Measurements from ENCODE around the gene CNKSR3. TPM values are rescaled to one million over a fixed set of nuclear protein-coding genes. Genes with fewer than 3 reads are reported as not detected.

The CNKSR3 gene
- total RNA-seq, 2 donors from 2014 or later = 9.3 to 13.2 TPM

GRCh38 chr6:154554491-154554890 is 44.0 kb upstream of the CNKSR3 start:
- Histone ChIP-seq H3K4me1 (peaks cover 4% of the 10 kb centered on the region), H3K4me3 (no peak overlapping the region), H3K27ac (peak overlapping the region; percentile 36 to 68 (median 56)), H3K36me3 (replicated peaks in 1 of 2; ENCODE audit: insufficient read depth in 1 of 2, low read depth in 2 of 2) (no peaks in the 10 kb centered on the region), H3K9me3 (no peaks in the 10 kb centered on the region), H3K27me3 (no peaks in the 10 kb centered on the region)
- no peak for DNase-seq
- no peak for TF ChIP-seq CTCF (IDR thresholded peaks at IDR 0.05)
- no peak for TF ChIP-seq POLR2A (IDR thresholded peaks at IDR 0.05)
- intact Hi-C loops (cut with DNase I) = no loop called here
- WGBS, 2 donors = 74 to 80% methylated on average over 6 of the region's 6 CpGs
- no peak for ATAC-seq

- TF ChIP-seq CTCF (IDR thresholded peaks at IDR 0.05) (no peak), POLR2A (IDR thresholded peaks at IDR 0.05) (no peak)
- DNase-seq (no peak), ATAC-seq (no peak)
- Histone ChIP-seq H3K4me1 (peaks cover 23% of the 10 kb centered on the region), H3K9me3 (no peaks in the 10 kb centered on the region), H3K36me3 (replicated peaks in 1 of 2; ENCODE audit: insufficient read depth in 1 of 2, low read depth in 2 of 2) (no peaks in the 10 kb centered on the region), H3K27me3 (no peaks in the 10 kb centered on the region), H3K4me3 (no peak overlapping the region), H3K27ac (no peak overlapping the region)
- intact Hi-C loops (cut with DNase I) = no loop called here
Observed at GRCh38 chr6:154550779-154551178, 40.3 kb upstream of the CNKSR3 start.

- no peaks in the 10 kb centered on the region for H3K27me3 ChIP-seq
- DNase-seq = no peak
- ATAC-seq = no peak
- H3K4me3 ChIP-seq = no peak overlapping the region
- TF ChIP-seq CTCF (IDR thresholded peaks at IDR 0.05) (no peak), POLR2A (IDR thresholded peaks at IDR 0.05) (no peak)
- intact Hi-C loops (cut with DNase I) = no loop called here
- H3K36me3 ChIP-seq (replicated peaks in 1 of 2; ENCODE audit: insufficient read depth in 1 of 2, low read depth in 2 of 2) = no peaks in the 10 kb centered on the region
- H3K9me3 ChIP-seq = no peaks in the 10 kb centered on the region
- peak overlapping the region in 2 of 4 donors; percentile 64 to 73 for H3K27ac ChIP-seq
- 96 to 98% methylated on average over 6 of the region's 6 CpGs for WGBS, 2 donors
- peaks cover 19% of the 10 kb centered on the region for H3K4me1 ChIP-seq
Observed at GRCh38 chr6:154549179-154549578, 38.7 kb upstream of the CNKSR3 start.

GRCh38 chr6:154548130-154548830 is 37.8 kb upstream of the CNKSR3 start:
- Histone ChIP-seq H3K36me3 (replicated peaks in 1 of 2; ENCODE audit: insufficient read depth in 1 of 2, low read depth in 2 of 2) (no peaks in the 10 kb centered on the region), H3K4me3 (no peak overlapping the region), H3K27ac (peak overlapping the region; percentile 2 to 73 (median 68)), H3K4me1 (peaks cover 19% of the 10 kb centered on the region), H3K9me3 (no peaks in the 10 kb centered on the region), H3K27me3 (no peaks in the 10 kb centered on the region)
- WGBS, 2 donors = 20 to 26% methylated on average over 8 of the region's 8 CpGs
- ATAC-seq (peak; percentile 80), DNase-seq (peak; percentile 41 to 72 (median 55))
- TF ChIP-seq CTCF (IDR thresholded peaks at IDR 0.05) = no peak
- TF ChIP-seq POLR2A (IDR thresholded peaks at IDR 0.05) = no peak
- intact Hi-C loops (cut with DNase I) = no loop called here

- intact Hi-C loops (cut with DNase I) = no loop called here
- Histone ChIP-seq H3K27ac (no peak overlapping the region), H3K4me1 (peaks cover 15% of the 10 kb centered on the region), H3K36me3 (replicated peaks in 1 of 2; ENCODE audit: insufficient read depth in 1 of 2, low read depth in 2 of 2) (no peaks in the 10 kb centered on the region), H3K4me3 (no peak overlapping the region), H3K27me3 (no peaks in the 10 kb centered on the region), H3K9me3 (no peaks in the 10 kb centered on the region)
- no peak for TF ChIP-seq POLR2A (IDR thresholded peaks at IDR 0.05)
- no peak for TF ChIP-seq CTCF (IDR thresholded peaks at IDR 0.05)
- WGBS, 2 donors = 90 to 92% methylated on average over 5 of the region's 5 CpGs
- ATAC-seq (no peak), DNase-seq (no peak)
Observed at GRCh38 chr6:154543628-154544027, 33.1 kb upstream of the CNKSR3 start.

All from body of pancreas (tissue), 4 donors.